ENCODE results near the gene PSEN2. TPM values are rescaled to one million over a fixed set of nuclear protein-coding genes. Genes with fewer than 3 reads are reported as not detected.

PSEN2 gene
- total and polyA plus RNA-seq, 2 of the 8 experiments (the other 6 are each of a cell fraction or from before 2014, with no cell fraction given), result 22.9 to 29.0 TPM

- no peak overlapping the region for H3K56ac ChIP-seq (replicated peaks; ENCODE audit: insufficient read length, low read depth, low read length)
- peaks cover 0 to 2% of the 10 kb centered on the region in 2 experiments for H4K20me1 ChIP-seq (replicated peaks in 1 of 2; ENCODE audit: control insufficient read depth in 1 of 2, insufficient read depth in 2 of 2, low read length in 2 of 2)
- H3K27me3 ChIP-seq (replicated peaks in 1 of 4; ENCODE audit: control insufficient read depth in 3 of 4, extremely low read depth in 1 of 4, insufficient read depth in 3 of 4, low read length in 3 of 4), result no peaks in the 10 kb centered on the region
- FAIRE-seq, result no peak
- no peaks in the 10 kb centered on the region for H3K4me1 ChIP-seq (replicated peaks in 1 of 4; ENCODE audit: control insufficient read depth in 3 of 4, insufficient read depth in 4 of 4, low read length in 3 of 4)
- H2BK12ac ChIP-seq (ENCODE audit: low read depth, low read length), result no peak overlapping the region
- H3K79me2 ChIP-seq (ENCODE audit: control insufficient read depth in 1 of 2, insufficient read depth in 2 of 2, low read length in 2 of 2), result no peaks in the 10 kb centered on the region
- WGBS, 2 experiments (ENCODE audit: extremely low coverage in 1 of 2, insufficient coverage in 1 of 2, insufficient read length in 1 of 2, insufficient replicate concordance in 2 of 2, low coverage in 1 of 2, low lambda C conversion rate in 2 of 2, missing lambda C conversion rate in 1 of 2), result 92% methylated on average over 5 of the region's 5 CpGs; no CpG with 5 or more reads in 1 of the 2 experiments
- DNase-seq (ENCODE audit: low read depth in 1 of 2, low spot score in 2 of 2), result no peak
- no peak overlapping the region for H3K4ac ChIP-seq (replicated peaks; ENCODE audit: insufficient read length, low read depth, low read length)
- H2BK120ac ChIP-seq (replicated peaks; ENCODE audit: low read depth, low read length), result no peak overlapping the region
- H3K23me2 ChIP-seq (ENCODE audit: low read depth, low read length), result no peaks in the 10 kb centered on the region
- no peak overlapping the region for H4K5ac ChIP-seq (ENCODE audit: insufficient read length, low read depth, low read length)
- H3K27ac ChIP-seq (ENCODE audit: low read depth, low read length), result no peak overlapping the region
- no peak overlapping the region for H4K91ac ChIP-seq (replicated peaks; ENCODE audit: insufficient read length, low read length)
- H3K36me3 ChIP-seq (ENCODE audit: control insufficient read depth in 2 of 4, insufficient read depth in 4 of 4, low read length in 3 of 4), result no peaks in the 10 kb centered on the region
- no peak overlapping the region for H2AK5ac ChIP-seq (ENCODE audit: low read depth, low read length)
- H3K9me3 ChIP-seq (ENCODE audit: insufficient read depth in 2 of 2, low read depth in 1 of 2, low read length in 1 of 2), result no peaks in the 10 kb centered on the region
- no peak overlapping the region for H3K18ac ChIP-seq (ENCODE audit: extremely low read depth, low read length)
- H2BK15ac ChIP-seq (ENCODE audit: low read length), result no peak overlapping the region
- H2BK20ac ChIP-seq (ENCODE audit: low read length), result no peak overlapping the region
- no peak for TF ChIP-seq SP4 (IDR thresholded peaks at IDR 0.05; ENCODE audit: low read length)
- TF ChIP-seq KDM5A (IDR thresholded peaks at IDR 0.05; ENCODE audit: low read length), result no peak
- TF ChIP-seq RFX5 (IDR thresholded peaks at IDR 0.05; ENCODE audit: borderline replicate concordance, low read depth, low read length), result no peak
- TF ChIP-seq ASH2L (IDR thresholded peaks at IDR 0.05; ENCODE audit: low read length), result no peak
- no peak for TF ChIP-seq E2F6 (IDR thresholded peaks at IDR 0.05)
- no peak for TF ChIP-seq SRF (IDR thresholded peaks at IDR 0.05; ENCODE audit: low read depth, low read length)
- TF ChIP-seq SIX5 (IDR thresholded peaks at IDR 0.05; ENCODE audit: low read depth, low read length), result no peak
- TF ChIP-seq CREB1 (IDR thresholded peaks at IDR 0.05), result no peak
- no peak for TF ChIP-seq EGR1 (IDR thresholded peaks at IDR 0.05; ENCODE audit: borderline replicate concordance, low read depth, low read length)
- no peak for TF ChIP-seq KDM1A (IDR thresholded peaks at IDR 0.05; ENCODE audit: borderline replicate concordance, low read length)
- no peak for TF ChIP-seq ATF2 (IDR thresholded peaks at IDR 0.05; ENCODE audit: low read length)
- TF ChIP-seq FOSL1 (IDR thresholded peaks at IDR 0.05; ENCODE audit: insufficient read depth, low read depth, low read length), result no peak
- TF ChIP-seq HDAC6 (IDR thresholded peaks at IDR 0.05; ENCODE audit: low read depth, low read length), result no peak
- H3K23ac ChIP-seq (ENCODE audit: insufficient read length), result no peak overlapping the region
- H3K4me3 ChIP-seq (ENCODE audit: extremely low read depth in 1 of 4, insufficient read depth in 2 of 4, low read depth in 3 of 4, low read length in 4 of 4), result no peak overlapping the region
- H2AFZ ChIP-seq (ENCODE audit: low read length), result no peak overlapping the region
- no peak overlapping the region for H3K14ac ChIP-seq (ENCODE audit: insufficient read length)
- H2BK5ac ChIP-seq (ENCODE audit: low read depth, low read length), result no peak overlapping the region
- ChIA-PET CTCF (ENCODE audit: partially characterized antibody) (interaction anchor here (0.7 to 2.0 kb wide), 4 partner anchors 9 to 50 kb away, joined by 3 to 8 read pairs (median 4); no protein-coding TSS in a partner anchor), POLR2A (ENCODE audit: partially characterized antibody) (interaction anchor here (1.1 to 1.6 kb wide), 2 partner anchors 18 to 52 kb away, joined by 3 to 6 read pairs; no protein-coding TSS in a partner anchor)
- no peak overlapping the region for H3K9ac ChIP-seq (replicated peaks in 1 of 4; ENCODE audit: extremely low read depth in 1 of 4, low read depth in 3 of 4, low read length in 3 of 4)
- H3K79me1 ChIP-seq (ENCODE audit: low read depth, low read length), result no peaks in the 10 kb centered on the region
- no peak overlapping the region for H3K4me2 ChIP-seq (ENCODE audit: insufficient read depth in 1 of 2, low read depth in 2 of 2, low read length in 2 of 2)
- H4K8ac ChIP-seq (ENCODE audit: extremely low read depth, insufficient read depth, low read length), result no peak overlapping the region
These were observed 51.1 kb downstream of the PSEN2 start for GRCh38 chr1:226921504-226921903.
